Measurements from ENCODE around the gene HTR4.

HTR4 gene

DNA sequence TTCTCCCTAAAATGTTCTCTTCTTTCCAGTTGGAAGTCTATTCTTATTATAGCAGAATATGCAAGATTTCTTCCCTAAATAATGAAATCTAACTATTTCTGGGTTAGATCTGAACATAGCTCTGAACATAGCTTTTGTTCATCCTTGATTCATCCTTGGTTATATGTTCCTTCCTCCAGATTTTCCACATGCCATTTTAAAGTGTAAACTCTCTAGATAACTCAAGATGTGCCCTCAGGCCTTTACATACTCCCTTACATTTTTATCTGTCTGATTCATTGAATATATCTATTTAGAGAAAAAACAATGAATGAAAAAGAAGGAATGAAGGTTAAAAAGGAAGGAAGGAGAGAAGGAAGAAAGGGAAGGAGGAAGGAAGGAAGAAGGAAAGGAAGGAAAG lies 169.7 kb downstream of the HTR4 start:
- ChIA-PET POLR2A (no interaction called here), CTCF (interaction anchor here (0.7 to 3.7 kb wide), 5 partner anchors 8 to 305 kb away, joined by 3 to 24 read pairs (median 9); no protein-coding TSS in a partner anchor)
- TF ChIP-seq, protein P1, sequence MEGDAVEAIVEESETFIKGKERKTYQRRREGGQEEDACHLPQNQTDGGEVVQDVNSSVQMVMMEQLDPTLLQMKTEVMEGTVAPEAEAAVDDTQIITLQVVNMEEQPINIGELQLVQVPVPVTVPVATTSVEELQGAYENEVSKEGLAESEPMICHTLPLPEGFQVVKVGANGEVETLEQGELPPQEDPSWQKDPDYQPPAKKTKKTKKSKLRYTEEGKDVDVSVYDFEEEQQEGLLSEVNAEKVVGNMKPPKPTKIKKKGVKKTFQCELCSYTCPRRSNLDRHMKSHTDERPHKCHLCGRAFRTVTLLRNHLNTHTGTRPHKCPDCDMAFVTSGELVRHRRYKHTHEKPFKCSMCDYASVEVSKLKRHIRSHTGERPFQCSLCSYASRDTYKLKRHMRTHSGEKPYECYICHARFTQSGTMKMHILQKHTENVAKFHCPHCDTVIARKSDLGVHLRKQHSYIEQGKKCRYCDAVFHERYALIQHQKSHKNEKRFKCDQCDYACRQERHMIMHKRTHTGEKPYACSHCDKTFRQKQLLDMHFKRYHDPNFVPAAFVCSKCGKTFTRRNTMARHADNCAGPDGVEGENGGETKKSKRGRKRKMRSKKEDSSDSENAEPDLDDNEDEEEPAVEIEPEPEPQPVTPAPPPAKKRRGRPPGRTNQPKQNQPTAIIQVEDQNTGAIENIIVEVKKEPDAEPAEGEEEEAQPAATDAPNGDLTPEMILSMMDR (IDR thresholded peaks at IDR 0.05; ENCODE audit: control extremely low read depth, extremely low read depth, low read depth, missing control alignments) = no peak
- DNase-seq (ENCODE audit: extremely low spot score) = no peak

DNA sequence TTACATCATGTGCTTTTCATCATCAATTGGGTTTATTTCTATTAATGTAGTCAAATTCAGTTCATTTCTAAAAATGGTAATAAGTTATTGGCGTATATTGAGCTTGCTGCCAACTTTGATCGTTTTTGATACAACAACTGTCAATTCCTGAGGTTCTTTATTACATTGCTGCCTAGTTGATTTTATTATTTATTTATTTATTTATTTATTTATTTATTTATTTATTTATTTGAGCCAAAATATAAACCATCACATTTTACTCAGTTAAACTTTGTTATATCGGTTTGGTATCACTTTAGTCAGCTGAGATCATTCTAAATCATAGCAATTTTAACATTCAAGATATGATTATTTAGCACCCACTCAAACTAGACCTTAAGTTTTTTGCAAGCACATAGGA lies 170.6 kb downstream of the HTR4 start:
- CTCF ChIA-PET = interaction anchor here (0.7 to 3.7 kb wide), 10 partner anchors 9 to 479 kb away, joined by 3 to 24 read pairs (median 3); no protein-coding TSS in a partner anchor
- DNase-seq (ENCODE audit: extremely low spot score) = no peak
- POLR2A ChIA-PET = no interaction called here
- TF ChIP-seq, protein P1 (IDR thresholded peaks at IDR 0.05; ENCODE audit: control extremely low read depth, extremely low read depth, low read depth, missing control alignments) = no peak

DNA sequence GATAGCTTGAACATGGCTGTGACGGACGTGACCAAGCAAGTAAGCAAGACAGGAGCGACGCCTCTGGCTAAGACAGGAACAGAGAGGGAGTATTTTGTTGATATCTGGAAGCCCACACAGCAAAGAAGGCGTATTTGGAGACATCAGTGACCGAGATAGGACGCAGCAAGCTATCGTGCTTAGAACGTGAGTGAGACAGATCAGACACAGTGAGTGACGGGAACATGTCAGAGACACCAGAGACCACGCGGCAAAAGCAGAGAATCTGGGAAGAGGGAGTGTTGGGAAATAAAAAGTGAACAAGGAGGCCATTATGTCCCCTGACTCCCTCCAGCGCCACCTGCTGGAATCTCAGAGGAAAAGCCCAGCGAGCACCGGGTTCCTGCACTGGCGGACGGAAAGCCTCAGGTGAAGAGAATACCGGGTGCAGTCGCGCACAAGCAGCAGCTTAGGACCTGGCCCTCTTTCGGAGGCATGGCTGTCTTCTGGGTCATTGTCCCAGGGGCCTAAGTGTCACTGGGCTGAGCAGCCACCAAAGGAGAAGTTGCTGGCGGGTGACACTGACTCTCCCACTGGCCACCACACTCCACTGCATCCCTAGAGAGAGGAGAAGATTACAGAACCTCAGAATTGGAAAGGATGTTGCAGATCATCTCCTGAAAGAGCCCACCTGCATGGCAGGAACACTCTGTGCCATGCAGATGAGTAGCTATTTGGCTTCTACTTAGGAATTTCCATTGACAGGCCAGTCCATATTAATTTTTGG lies 171.4 kb downstream of the HTR4 start:
- peak; percentile 53 for DNase-seq (ENCODE audit: extremely low spot score)
- CTCF ChIA-PET = interaction anchor here (0.7 to 3.7 kb wide), 15 partner anchors 8 to 303 kb away, joined by 3 to 24 read pairs (median 4); no protein-coding TSS in a partner anchor
- TF ChIP-seq, protein P1 (IDR thresholded peaks at IDR 0.05; ENCODE audit: control extremely low read depth, extremely low read depth, low read depth, missing control alignments) = peak; percentile 84
- POLR2A ChIA-PET = no interaction called here

DNA sequence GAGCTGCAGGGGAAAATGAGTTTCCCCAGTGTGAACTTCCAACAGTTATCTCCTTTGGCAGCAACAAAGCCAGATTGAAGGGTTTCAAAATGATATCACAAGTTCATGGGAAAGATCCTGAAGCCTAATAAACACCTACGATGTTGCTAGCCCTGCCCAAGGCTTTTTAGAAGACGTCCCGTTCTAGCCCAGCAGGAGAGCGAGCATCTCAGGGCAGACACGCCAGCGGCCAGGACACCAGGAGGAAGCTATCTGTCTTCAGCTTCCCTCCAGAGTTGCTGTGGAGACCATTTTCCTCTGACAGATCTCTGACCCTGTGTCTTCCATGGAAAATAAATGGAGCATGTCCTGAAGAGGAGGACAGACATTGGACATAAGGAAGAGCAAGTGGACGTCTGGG lies 172.1 kb downstream of the HTR4 start:
- TF ChIP-seq, protein P1 (IDR thresholded peaks at IDR 0.05; ENCODE audit: control extremely low read depth, extremely low read depth, low read depth, missing control alignments) = no peak
- ChIA-PET CTCF (interaction anchor here (0.9 to 3.7 kb wide), 11 partner anchors 9 to 303 kb away, joined by 3 to 24 read pairs (median 4); no protein-coding TSS in a partner anchor), POLR2A (no interaction called here)
- no peak for DNase-seq (ENCODE audit: extremely low spot score)

DNA sequence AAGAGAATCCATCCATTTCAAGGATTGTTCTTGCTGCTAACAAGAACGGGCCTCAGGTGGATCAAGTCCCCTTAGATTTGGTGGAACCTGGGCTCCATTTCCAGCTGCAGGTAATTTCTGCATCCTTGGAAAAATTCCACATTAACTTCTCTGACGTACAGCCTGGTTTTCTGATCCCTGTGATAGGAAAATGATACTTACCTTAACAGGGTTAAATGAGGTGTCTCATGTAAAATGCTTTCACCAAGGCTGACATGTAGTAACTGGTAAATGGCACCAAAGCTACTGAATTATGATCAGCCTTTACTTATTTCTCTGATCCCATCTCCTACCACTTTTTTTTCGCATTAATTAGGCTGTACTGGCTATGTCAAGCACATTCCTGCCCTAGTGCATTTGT lies 176.9 kb downstream of the HTR4 start:
- POLR2A ChIA-PET = no interaction called here
- TF ChIP-seq, protein P1 (IDR thresholded peaks at IDR 0.05; ENCODE audit: control extremely low read depth, extremely low read depth, low read depth, missing control alignments) = no peak

DNA sequence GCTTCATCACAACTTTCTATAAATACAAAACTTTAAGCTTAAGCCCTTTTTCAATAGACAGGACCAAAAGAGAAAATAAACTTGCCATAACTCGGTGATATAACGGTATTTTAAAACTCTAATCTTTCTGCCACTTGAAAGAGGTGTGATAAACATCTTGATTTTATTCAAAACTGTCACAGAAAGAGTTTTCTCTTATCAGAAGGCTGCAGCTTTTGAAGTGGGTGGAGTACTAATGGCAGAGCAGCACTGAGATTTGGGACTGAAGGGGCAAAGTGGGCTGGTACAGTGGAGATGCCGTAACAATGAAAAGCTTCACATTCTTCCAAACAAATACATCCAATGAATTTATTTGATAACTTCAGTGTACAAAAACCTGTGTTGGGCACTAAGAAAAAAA lies 178.0 kb downstream of the HTR4 start:
- ChIA-PET CTCF (interaction anchor here (1.0 to 1.4 kb wide), 3 partner anchors 10 to 32 kb away, joined by 3 to 5 read pairs (median 4); no protein-coding TSS in a partner anchor), POLR2A (no interaction called here)
- no peak for DNase-seq (ENCODE audit: extremely low spot score)
- TF ChIP-seq, protein P1 (IDR thresholded peaks at IDR 0.05; ENCODE audit: control extremely low read depth, extremely low read depth, low read depth, missing control alignments) = no peak

More for the DNA sequence above, 176.9 kb downstream of the HTR4 start:
- DNase-seq (ENCODE audit: extremely low spot score) = no peak
- CTCF ChIA-PET = interaction anchor here (1.4 kb wide), 1 partner anchor 33 kb away, joined by 5 read pairs; no protein-coding TSS in a partner anchor

All from GM10248 (cell line).